Measurements from ENCODE around the gene MB21D2.

DNA sequence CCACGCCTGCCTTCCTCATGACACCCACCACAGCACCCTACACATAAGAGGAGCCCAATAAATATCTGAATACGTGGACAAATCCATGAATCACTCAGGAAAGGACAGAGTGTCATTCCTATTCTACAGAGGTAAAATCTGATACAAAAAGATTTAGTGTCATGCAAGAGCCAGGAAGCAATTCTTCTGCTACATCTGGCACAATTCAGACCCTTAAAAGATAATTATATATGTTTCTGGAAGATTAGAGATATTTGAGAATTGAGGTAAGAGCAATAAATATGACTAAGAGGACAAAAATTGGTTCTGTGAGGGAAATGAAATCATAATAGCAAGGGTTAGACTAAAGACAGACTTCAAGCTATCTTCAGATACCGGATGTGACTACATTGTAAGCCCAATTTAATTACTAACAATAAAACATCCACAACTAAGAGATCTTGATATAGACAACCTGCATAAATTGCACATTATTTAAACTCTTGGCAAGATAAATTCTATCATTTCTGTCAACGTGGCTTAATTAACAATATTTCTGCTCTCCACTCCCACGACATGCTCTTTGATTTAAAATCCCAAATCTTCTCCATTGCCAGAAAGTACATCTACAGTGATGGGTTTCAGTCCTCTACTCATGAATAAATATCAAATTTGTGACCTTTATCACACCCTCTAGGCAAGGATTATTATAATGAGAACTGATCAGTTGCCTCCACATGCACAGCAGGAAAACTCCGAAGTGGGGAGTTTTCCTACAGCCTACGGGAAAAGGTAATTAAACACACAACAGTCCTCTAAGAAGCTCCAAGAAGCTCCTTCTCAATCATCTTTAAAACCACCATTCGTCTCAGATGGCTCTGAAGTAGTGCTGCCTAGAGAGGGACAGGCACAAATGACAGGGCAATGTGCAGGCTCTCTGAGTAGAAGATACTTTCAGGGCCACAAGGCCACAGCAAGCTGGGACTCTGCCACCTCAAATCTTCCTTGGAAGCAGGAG, 32.6 kb downstream of the MB21D2 start:
- TF ChIP-seq, protein P1, sequence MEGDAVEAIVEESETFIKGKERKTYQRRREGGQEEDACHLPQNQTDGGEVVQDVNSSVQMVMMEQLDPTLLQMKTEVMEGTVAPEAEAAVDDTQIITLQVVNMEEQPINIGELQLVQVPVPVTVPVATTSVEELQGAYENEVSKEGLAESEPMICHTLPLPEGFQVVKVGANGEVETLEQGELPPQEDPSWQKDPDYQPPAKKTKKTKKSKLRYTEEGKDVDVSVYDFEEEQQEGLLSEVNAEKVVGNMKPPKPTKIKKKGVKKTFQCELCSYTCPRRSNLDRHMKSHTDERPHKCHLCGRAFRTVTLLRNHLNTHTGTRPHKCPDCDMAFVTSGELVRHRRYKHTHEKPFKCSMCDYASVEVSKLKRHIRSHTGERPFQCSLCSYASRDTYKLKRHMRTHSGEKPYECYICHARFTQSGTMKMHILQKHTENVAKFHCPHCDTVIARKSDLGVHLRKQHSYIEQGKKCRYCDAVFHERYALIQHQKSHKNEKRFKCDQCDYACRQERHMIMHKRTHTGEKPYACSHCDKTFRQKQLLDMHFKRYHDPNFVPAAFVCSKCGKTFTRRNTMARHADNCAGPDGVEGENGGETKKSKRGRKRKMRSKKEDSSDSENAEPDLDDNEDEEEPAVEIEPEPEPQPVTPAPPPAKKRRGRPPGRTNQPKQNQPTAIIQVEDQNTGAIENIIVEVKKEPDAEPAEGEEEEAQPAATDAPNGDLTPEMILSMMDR (IDR thresholded peaks at IDR 0.05): no peak
- no peak for TF ChIP-seq EP300 (IDR thresholded peaks at IDR 0.05)
- TF ChIP-seq POLR2A (IDR thresholded peaks at IDR 0.05): no peak
- TF ChIP-seq POLR2AphosphoS5 (IDR thresholded peaks at IDR 0.05): no peak

Measured in upper lobe of left lung (tissue), 4 donors.